NT2/D1 (cell line): ENCODE results near the gene GULP1.
"Not testable (repeated sequence)": the region's sequence is repeated elsewhere in the genome, so short reads cannot be mapped to it uniquely, and the experiment has no call there.

ENCODE experiments used
- DNase-seq: peaks from one replicate; pipeline ENCODE4 v3.0.0-alpha.2; 2011; ENCODE audit warnings: low read depth, low spot score
- H3K27me3 ChIP-seq: 2 replicates; pipeline ENCODE4 v1.6.0; 2011; ENCODE audit warnings: mild to moderate bottlenecking; ENCODE audit not compliant: insufficient read length, insufficient read depth
- H3K36me3 ChIP-seq: 2 replicates; pipeline ENCODE4 v1.6.1; 2011; ENCODE audit warnings: mild to moderate bottlenecking, low read length, mixed read lengths; ENCODE audit not compliant: insufficient read depth, insufficient read length
- H3K4me1 ChIP-seq: 2 replicates; pipeline ENCODE4 v1.5.1; 2011; ENCODE audit not compliant: insufficient read depth, insufficient read length
- H3K4me3 ChIP-seq: 2 replicates; pipeline ENCODE4 v1.5.1; 2011; ENCODE audit warnings: low read depth; ENCODE audit not compliant: insufficient read length
- H3K9ac ChIP-seq: 2 replicates; pipeline ENCODE4 v1.6.0; 2011; ENCODE audit warnings: low read depth; ENCODE audit not compliant: insufficient read length
- H3K9me3 ChIP-seq: 2 replicates; pipeline ENCODE4 v1.5.1; 2011; ENCODE audit warnings: mild to moderate bottlenecking, low read length; ENCODE audit not compliant: insufficient read depth
- SUZ12 ChIP-seq: IDR thresholded peaks from 2 replicates; pipeline ENCODE4 v1.6.1; 2011; ENCODE audit not compliant: insufficient read length, insufficient read depth; ENCODE audit errors: extremely low read depth
- YY1 ChIP-seq: IDR thresholded peaks from 2 replicates; pipeline ENCODE4 v1.6.1; 2011; ENCODE audit not compliant: insufficient read length, insufficient read depth
- ZNF274 ChIP-seq: IDR thresholded peaks from 2 replicates; pipeline ENCODE4 v1.6.1; 2011; ENCODE audit warnings: mild to moderate bottlenecking, low read depth, low read length

The GULP1 gene

DNA sequence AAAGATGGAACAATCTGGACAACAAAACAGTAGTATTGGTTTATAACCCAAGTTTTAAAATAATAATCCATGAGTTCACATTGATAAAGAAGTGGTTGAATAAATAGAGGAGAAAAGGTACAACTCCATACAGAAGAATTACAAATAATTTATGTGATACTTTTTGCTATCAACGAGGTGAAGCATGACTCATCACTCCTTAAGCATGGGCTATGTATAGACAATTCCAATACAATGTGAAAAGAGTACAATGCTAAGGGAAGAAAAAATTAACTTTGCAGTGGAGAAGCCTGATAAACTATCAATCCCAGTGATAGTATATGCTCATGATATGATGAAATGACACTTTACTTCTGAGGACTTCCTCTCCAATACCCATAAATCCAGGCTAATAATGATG is 312.9 kb downstream of the GULP1 start:
- DNase-seq = no peak
- Histone ChIP-seq H3K36me3 (no peaks in the 10 kb centered on the region), H3K9me3 (no peaks in the 10 kb centered on the region), H3K9ac (no peak overlapping the region), H3K27me3 (no peaks in the 10 kb centered on the region), H3K4me1 (no peaks in the 10 kb centered on the region), H3K4me3 (no peak overlapping the region)
- TF ChIP-seq YY1 = no peak

GRCh38 chr2:188605609-188606584 is 314.2 kb downstream of the GULP1 start:
- not testable (repeated sequence) for H3K4me3 ChIP-seq, H3K9me3 ChIP-seq

GRCh38 chr2:188606596-188606995 is 314.9 kb downstream of the GULP1 start:
- H3K4me1 ChIP-seq, H3K9ac ChIP-seq, DNase-seq, H3K4me3 ChIP-seq, H3K36me3 ChIP-seq, H3K9me3 ChIP-seq, H3K27me3 ChIP-seq: not testable (repeated sequence)

More at GRCh38 chr2:188605609-188606584, 314.2 kb downstream of the GULP1 start:
- not testable (repeated sequence) for H3K27me3 ChIP-seq, H3K4me1 ChIP-seq, DNase-seq, H3K36me3 ChIP-seq, H3K9ac ChIP-seq

DNA sequence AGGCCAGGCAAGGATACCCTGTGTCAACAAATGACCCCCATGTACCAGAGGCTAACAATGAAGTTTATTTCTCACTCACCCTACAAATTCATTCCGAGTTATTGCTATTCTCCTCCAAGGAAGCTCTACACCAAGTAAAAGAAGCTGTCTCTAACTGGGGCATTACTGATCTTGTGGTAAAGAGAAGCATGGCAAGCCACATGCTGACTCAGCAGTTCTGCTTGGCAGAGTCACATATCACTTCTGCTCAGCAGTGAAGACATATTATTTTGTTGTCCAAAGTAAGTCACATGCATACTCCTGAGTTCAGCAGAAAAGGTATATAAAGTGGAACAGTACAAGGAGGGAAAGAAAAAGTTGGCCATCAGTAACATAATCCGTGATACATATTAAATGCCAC is 315.8 kb downstream of the GULP1 start:
- DNase-seq = no peak
- H3K27me3 ChIP-seq = no peaks in the 10 kb centered on the region
- H3K9ac ChIP-seq = no peak overlapping the region

GRCh38 chr2:188609321-188610049 is 317.8 kb downstream of the GULP1 start:
- Histone ChIP-seq H3K4me3 (no peak overlapping the region), H3K4me1 (no peaks in the 10 kb centered on the region), H3K9ac (no peak overlapping the region), H3K27me3 (no peaks in the 10 kb centered on the region), H3K36me3 (no peaks in the 10 kb centered on the region), H3K9me3 (no peaks in the 10 kb centered on the region)
- TF ChIP-seq SUZ12 (no peak), YY1 (no peak)
- no peak for DNase-seq

More for the DNA sequence above, 315.8 kb downstream of the GULP1 start:
- Histone ChIP-seq H3K36me3 (no peaks in the 10 kb centered on the region), H3K9me3 (no peaks in the 10 kb centered on the region), H3K4me1 (no peaks in the 10 kb centered on the region), H3K4me3 (no peak overlapping the region)
- TF ChIP-seq SUZ12 = no peak
- TF ChIP-seq ZNF274 = no peak
- TF ChIP-seq YY1 = no peak

- no peak for DNase-seq
These were observed 318.4 kb downstream of the GULP1 start for GRCh38 chr2:188610050-188610444.

GRCh38 chr2:188610827-188611226 is 319.2 kb downstream of the GULP1 start:
- H3K4me3 ChIP-seq = no peak overlapping the region
- H3K9ac ChIP-seq = no peak overlapping the region
- TF ChIP-seq SUZ12 (no peak), YY1 (no peak), ZNF274 (no peak)
- no peaks in the 10 kb centered on the region for H3K27me3 ChIP-seq
- H3K4me1 ChIP-seq = no peaks in the 10 kb centered on the region
- no peaks in the 10 kb centered on the region for H3K36me3 ChIP-seq
- DNase-seq = no peak
- no peaks in the 10 kb centered on the region for H3K9me3 ChIP-seq

More at GRCh38 chr2:188610050-188610444, 318.4 kb downstream of the GULP1 start:
- no peak for TF ChIP-seq SUZ12
- no peak for TF ChIP-seq ZNF274
- no peak for TF ChIP-seq YY1
- H3K36me3 ChIP-seq = no peaks in the 10 kb centered on the region
- H3K9ac ChIP-seq = no peak overlapping the region
- H3K4me3 ChIP-seq = no peak overlapping the region
- H3K4me1 ChIP-seq = no peaks in the 10 kb centered on the region
- H3K27me3 ChIP-seq = no peaks in the 10 kb centered on the region
- no peaks in the 10 kb centered on the region for H3K9me3 ChIP-seq
